Retinal pigment epithelial cell (primary cell): Measurements from ENCODE around the gene GDPD2.
A peak's percentile ranks its signal among the peaks of the same experiment; 100 is the strongest.

Experiments
- DNase-seq: peaks from one replicate; pipeline ENCODE4 v3.0.0-alpha.2; 2010; ENCODE audit warnings: low read depth
- H3K4me3 ChIP-seq: 2 replicates; pipeline ENCODE4 v1.5.1; 2011; ENCODE audit warnings: mild to moderate bottlenecking, low read length, control low read depth, moderate library complexity
- TF ChIP-seq, protein P1 (sequence below): conservative IDR thresholded peaks from 2 replicates; pipeline ENCODE4 v1.5.1; 2011; ENCODE audit warnings: low read depth, low read length, control low read depth, inconsistent platforms

Gene GDPD2

DNA sequence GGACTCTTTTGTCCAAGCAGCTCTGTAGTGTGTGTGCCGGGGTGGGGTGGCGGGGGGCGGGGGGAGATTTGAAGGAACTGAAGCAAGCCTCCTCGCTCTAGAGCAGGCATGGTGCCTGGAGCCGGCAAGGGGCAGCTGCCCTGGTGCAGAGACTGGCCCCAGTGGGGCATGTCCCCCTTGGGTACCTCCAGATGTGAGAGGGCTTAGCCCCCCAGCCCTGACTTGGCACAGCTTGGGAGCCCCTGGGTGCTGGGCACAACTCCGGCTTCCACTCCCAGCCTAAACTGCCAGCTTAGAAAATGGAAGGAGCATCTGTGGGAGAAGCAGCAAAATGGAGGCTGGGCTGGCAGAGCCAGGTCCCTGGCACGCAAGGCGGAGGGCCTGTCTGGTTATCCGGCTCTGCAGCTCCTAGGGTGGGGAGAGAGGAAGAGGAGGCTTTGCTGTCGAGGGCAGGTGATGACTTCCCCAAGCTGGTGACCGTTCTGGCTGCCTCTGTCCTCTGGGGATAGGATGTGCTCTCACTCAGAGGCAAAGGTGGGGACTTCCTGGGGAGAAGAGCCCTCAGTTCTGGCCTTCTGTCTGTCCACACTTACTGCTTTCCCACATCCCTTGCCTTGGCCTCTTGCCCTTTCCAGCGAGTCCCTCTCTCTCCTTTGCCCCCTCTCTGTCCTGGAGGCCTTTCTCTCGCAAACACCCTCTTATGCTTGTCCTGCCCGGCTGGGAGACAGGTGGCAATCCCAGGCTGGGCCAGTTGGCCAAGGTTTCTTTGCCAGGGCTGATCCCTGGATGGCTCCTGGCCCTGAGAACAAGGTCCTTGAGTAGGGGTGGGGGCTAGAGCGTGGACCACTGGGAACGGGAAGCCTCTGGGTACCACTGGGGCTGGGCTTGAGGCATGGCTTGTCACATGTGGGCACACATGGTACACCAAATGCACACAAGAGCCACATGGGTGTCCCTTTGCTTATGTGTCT lies 23.6 kb downstream of the GDPD2 start:
- no peak for DNase-seq
- H3K4me3 ChIP-seq, result no peak overlapping the region
- TF ChIP-seq, protein P1, sequence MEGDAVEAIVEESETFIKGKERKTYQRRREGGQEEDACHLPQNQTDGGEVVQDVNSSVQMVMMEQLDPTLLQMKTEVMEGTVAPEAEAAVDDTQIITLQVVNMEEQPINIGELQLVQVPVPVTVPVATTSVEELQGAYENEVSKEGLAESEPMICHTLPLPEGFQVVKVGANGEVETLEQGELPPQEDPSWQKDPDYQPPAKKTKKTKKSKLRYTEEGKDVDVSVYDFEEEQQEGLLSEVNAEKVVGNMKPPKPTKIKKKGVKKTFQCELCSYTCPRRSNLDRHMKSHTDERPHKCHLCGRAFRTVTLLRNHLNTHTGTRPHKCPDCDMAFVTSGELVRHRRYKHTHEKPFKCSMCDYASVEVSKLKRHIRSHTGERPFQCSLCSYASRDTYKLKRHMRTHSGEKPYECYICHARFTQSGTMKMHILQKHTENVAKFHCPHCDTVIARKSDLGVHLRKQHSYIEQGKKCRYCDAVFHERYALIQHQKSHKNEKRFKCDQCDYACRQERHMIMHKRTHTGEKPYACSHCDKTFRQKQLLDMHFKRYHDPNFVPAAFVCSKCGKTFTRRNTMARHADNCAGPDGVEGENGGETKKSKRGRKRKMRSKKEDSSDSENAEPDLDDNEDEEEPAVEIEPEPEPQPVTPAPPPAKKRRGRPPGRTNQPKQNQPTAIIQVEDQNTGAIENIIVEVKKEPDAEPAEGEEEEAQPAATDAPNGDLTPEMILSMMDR, result no peak

DNA sequence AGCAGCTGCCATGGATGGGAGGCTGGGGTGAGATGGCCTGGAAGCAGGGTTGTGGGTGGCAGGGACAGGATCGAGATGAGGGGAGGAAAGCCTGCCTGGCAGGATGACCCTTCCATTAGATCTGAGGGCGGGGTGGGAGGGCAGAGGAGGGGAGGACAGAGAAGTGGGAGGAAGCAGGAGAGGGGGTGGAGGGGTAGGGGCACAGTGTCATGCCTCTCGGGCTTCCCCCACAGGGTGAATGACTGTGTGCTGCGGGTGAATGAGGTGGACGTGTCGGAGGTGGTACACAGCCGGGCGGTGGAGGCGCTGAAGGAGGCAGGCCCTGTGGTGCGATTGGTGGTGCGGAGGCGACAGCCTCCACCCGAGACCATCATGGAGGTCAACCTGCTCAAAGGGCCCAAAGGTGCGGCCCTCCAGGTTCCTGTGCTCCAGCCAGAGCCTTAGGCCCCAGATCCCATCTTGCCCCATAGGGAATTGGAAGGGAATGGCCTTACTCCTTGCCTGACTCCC lies 26.4 kb downstream of the GDPD2 start:
- no peak for DNase-seq
- TF ChIP-seq, protein P1, result no peak
- H3K4me3 ChIP-seq, result no peak overlapping the region

DNA sequence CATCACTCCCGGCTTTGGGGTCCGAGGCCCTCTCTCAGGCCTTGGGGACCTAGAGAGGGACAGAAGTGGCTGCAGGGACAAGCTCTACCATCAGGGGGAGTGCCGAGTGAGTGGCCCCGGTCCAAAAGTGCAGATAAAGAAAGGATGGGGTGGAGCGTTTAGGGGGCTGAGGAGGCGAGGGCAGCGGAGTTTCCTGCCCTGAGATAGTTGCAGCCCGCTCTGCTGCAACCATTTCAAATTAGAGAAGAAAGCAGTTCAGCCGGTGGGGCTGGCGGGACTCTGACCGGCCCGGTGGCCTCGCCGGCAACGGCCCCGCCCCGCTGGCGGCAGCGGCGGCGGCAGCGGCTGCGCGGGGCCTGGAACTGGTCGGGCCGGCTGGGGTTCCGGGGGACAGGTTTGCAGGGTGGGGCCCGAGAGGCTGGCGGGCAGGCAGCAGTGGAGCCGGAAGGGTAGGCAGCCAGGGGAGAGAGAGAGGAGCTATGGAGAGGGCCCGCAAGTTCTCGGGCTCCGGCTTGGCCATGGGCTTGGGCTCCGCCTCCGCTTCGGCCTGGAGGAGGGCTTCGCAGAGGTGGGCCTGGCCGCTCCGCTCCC lies 29.1 kb downstream of the GDPD2 start:
- DNase-seq, result no peak
- TF ChIP-seq, protein P1, result peak; percentile 69
- H3K4me3 ChIP-seq, result peak overlapping the region; percentile 55

DNA sequence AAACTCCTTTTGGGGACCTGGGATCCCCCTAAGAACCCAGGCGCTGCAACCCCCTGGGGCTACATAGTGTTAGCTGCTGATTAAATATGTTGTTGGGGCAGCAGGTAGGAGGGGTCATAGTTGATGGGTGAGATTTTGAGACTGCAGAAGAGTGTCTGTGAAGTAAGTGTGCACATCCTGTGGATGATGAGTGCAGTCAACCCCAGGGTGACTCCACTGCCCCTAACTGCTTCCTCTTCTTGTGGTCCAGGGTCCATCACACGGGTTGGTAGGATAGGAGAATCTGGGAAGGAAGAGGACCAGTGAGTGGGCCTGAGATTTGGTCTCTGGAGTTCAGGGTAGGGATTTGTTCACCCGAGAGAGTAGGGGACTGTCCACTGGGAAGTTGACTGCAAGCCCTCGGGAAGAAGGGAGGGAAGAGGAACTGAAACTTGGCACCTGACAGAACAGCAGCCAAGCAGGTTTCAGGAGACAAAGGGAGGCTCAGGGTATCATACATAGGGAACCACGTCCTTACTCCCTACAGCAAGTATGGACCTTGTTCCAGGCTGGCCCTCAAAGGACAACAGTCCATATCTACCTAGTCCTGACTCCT lies 30.0 kb downstream of the GDPD2 start:
- H3K4me3 ChIP-seq, result no peak overlapping the region
- no peak for DNase-seq
- TF ChIP-seq, protein P1, result no peak

DNA sequence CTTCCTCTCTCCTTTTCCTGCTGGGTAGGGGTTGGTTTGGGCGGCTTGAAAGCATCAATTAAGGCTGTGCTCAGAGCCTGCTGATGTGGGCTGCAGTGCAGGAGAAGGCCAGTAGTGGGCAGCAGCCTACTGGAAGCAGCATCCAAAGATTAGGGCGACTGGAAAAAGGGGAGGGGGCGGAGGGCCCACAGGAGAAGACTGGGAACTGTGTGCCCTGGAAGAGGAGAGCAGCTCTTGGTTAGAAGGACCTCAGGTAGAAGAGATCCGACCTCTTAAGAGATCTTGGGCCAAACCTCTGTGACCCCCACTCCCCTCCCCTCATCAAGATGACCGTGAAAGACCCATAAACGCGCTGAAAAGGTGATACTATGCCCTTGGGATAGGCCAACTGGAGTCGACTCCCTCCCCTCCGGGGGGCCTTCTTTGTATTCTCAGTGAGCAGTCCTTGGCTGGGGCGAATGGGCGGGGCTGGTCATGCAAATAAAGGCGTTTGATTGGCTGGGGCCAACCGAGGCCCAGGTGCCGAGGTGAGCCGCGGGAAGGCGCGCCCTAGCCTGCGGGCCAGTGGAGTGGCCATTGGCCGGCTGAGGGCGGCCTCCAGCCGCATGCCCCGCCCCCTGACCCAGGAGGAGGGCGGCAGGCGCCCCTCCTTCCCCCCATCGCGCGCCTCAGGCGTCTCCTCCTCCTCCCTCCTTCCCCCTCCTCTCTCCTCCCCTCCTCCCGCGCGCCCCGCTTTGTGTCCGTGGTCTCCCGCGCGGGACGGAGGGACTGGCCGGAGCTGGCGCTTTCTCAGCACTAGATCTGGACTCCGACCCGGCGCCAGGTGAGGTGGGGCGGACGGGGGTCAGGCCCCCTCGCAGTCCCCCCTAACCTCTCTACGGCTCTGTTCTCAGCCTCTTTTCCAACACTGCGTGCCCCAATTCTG lies 31.6 kb downstream of the GDPD2 start:
- no peak for DNase-seq
- peak overlapping the region; percentile 60 for H3K4me3 ChIP-seq
- TF ChIP-seq, protein P1, result peak; percentile 92
